Peyer's patch (tissue), 4 donors: ENCODE measurements around the gene PATJ. TPM values are rescaled to one million over a fixed set of nuclear protein-coding genes. Genes with fewer than 3 reads are reported as not detected.
"Not testable (repeated sequence)": the region's sequence is repeated elsewhere in the genome, so short reads cannot be mapped to it uniquely, and the experiment has no call there.

Experiments used
- DNase-seq, 3 donors: peaks; one replicate each; pipeline ENCODE4 v3.0.0-alpha.2; 2017 to 2019
- H3K27ac ChIP-seq, 4 donors: fragments of 200-600 bp; sonication (generic); one replicate each; pipeline ENCODE4 v1.5.1; 2016 to 2019
- H3K27me3 ChIP-seq, 2 donors: fragments of 200-600 bp; sonication (generic); one replicate each; pipeline ENCODE4 v1.5.1; 2019
- H3K36me3 ChIP-seq, 3 donors: fragments of 200-600 bp; sonication (generic); one replicate each; pipeline ENCODE4 v1.5.1; 2016 to 2019
- H3K4me1 ChIP-seq, 4 donors: fragments of 200-600 bp; sonication (generic); one replicate each; pipeline ENCODE4 v1.5.1; 2016 to 2019
- H3K4me3 ChIP-seq, 4 donors: fragments of 200-600 bp; sonication (generic); 1 replicate in 3 of 4; 2 replicates in 1 of 4; pipeline ENCODE4 v1.5.1; 2016 to 2019; ENCODE audit warnings: mild to moderate bottlenecking in 1 of 4
- H3K9me3 ChIP-seq, 4 donors: fragments of 200-600 bp; sonication (generic); one replicate each; pipeline ENCODE4 v1.5.1; 2016 to 2019; ENCODE audit warnings: mild to moderate bottlenecking in 1 of 4
- CTCF ChIP-seq, 6 experiments: fragments of 450-650 bp in 4 of 6; fragments of 200-600 bp in 2 of 6; sonication (generic) in 1 of 6; IDR thresholded peaks; one replicate each; pipeline ENCODE4 v1.5.1; 2017 to 2019; ENCODE audit warnings: antibody characterized with exemption in 6 of 6, mild to moderate bottlenecking in 3 of 6, moderate library complexity in 1 of 6
- POLR2A ChIP-seq, 2 donors: fragments of 450-650 bp; IDR thresholded peaks; one replicate each; pipeline ENCODE4 v1.5.1; 2017; ENCODE audit warnings: antibody characterized with exemption in 2 of 2, mild to moderate bottlenecking in 2 of 2, moderate library complexity in 2 of 2
- total RNA-seq, 4 donors: library from RNA; depleted of rRNA; stranded (reverse); fragments of >200 nt; gene quantifications; one replicate each; pipeline ENCODE4 v1.1.0, GENCODE V29; 2016

Gene PATJ
- total RNA-seq, 4 donors from 2014 or later, result 142 to 153 (median 153) TPM

DNA sequence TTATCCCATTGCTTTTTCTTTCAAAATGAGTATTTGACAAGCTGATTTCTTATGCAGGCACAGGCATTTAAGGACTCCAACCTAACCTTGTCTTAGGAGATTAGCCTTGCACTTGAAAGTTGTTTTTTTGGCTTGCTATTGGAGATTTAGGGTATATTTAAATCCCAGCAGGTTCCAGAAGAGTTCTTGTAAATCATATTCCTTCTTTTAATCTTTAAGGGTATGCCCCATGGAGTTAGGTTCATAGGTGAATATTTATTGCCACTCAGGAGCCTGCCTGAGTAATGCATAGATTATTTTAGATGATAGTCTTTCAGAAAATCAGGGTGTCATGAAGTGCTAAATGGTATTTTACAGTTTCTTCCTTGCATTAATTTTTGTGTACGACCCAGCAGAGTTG lies 146.5 kb downstream of the PATJ start:
- DNase-seq, result no peak

DNA sequence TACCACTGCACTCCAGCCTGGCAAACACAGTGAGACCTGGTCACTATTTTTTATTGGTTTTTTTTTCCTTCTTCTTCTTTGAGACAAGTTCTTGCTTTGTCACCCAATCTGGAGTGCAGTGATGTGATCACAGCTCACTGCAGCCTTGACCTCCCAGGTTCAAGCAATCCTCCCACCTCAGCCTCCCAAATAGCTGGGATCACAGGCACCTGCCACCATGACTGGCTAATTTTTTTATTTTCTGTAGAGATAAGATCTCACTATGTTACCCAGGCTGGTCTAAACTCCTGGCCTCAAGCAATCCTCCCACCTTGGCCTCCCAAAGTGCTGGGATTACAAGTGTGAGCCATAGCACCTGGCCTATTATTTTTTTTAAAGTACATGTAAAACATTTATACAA lies 148.2 kb downstream of the PATJ start:
- not testable (repeated sequence) for H3K27ac ChIP-seq, H3K4me1 ChIP-seq, DNase-seq, H3K27me3 ChIP-seq, H3K4me3 ChIP-seq, H3K9me3 ChIP-seq
- peaks cover 0 to 10% (median 0%) of the 10 kb centered on the region in 3 donors for H3K36me3 ChIP-seq

More for the DNA sequence above, 146.5 kb downstream of the PATJ start:
- Histone ChIP-seq H3K4me1 (no peaks in the 10 kb centered on the region), H3K27me3 (no peaks in the 10 kb centered on the region), H3K4me3 (no peak overlapping the region), H3K9me3 (no peaks in the 10 kb centered on the region), H3K36me3 (peaks cover 0 to 14% (median 0%) of the 10 kb centered on the region in 3 donors), H3K27ac (no peak overlapping the region)
- no peak for TF ChIP-seq POLR2A (IDR thresholded peaks at IDR 0.05)
- TF ChIP-seq CTCF (IDR thresholded peaks at IDR 0.05), result no peak

GRCh38 chr1:61892977-61893376 lies 150.7 kb downstream of the PATJ start:
- no peak for DNase-seq
- H3K4me3 ChIP-seq, result no peak overlapping the region
- no peaks in the 10 kb centered on the region for H3K4me1 ChIP-seq
- H3K27ac ChIP-seq, result no peak overlapping the region
- no peak for TF ChIP-seq POLR2A (IDR thresholded peaks at IDR 0.05)
- no peak for TF ChIP-seq CTCF (IDR thresholded peaks at IDR 0.05)
- H3K9me3 ChIP-seq, result no peaks in the 10 kb centered on the region
- H3K27me3 ChIP-seq, result no peaks in the 10 kb centered on the region
- H3K36me3 ChIP-seq, result peaks cover 0 to 10% (median 0%) of the 10 kb centered on the region in 3 donors

GRCh38 chr1:61894296-61894695 lies 152.0 kb downstream of the PATJ start:
- H3K36me3 ChIP-seq, result peaks cover 0 to 10% (median 0%) of the 10 kb centered on the region in 3 donors
- not testable (repeated sequence) for H3K4me3 ChIP-seq, H3K9me3 ChIP-seq, DNase-seq, H3K4me1 ChIP-seq, H3K27ac ChIP-seq, H3K27me3 ChIP-seq

- no peak overlapping the region for H3K27ac ChIP-seq
- H3K4me3 ChIP-seq, result no peak overlapping the region
- no peaks in the 10 kb centered on the region for H3K4me1 ChIP-seq
- H3K9me3 ChIP-seq, result no peaks in the 10 kb centered on the region
- TF ChIP-seq CTCF (IDR thresholded peaks at IDR 0.05) (no peak), POLR2A (IDR thresholded peaks at IDR 0.05) (no peak)
- no peaks in the 10 kb centered on the region for H3K27me3 ChIP-seq
- peaks cover 0 to 10% (median 0%) of the 10 kb centered on the region in 3 donors for H3K36me3 ChIP-seq
- no peak for DNase-seq
These were observed 152.9 kb downstream of the PATJ start for GRCh38 chr1:61895175-61895574.

DNA sequence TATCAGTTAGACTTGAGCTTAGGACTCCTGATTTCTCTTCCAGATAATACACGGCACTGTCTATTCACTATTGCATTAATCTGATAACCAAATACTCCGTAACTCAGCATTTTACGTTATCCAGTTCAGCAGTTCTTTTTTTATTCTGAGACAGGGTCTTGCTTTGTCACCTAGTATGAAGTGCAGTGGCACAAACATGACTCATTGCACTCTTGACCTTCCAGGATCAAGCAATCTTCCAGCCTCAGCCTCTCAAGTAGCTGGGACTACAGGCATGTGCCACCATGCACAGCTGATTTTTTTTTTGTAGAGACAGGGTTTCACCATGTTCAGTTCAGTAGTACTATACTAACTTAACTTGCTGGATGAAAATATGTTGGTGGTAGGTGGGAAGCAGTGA lies 156.4 kb downstream of the PATJ start:
- H3K27ac ChIP-seq, result no peak overlapping the region
- H3K9me3 ChIP-seq, result no peaks in the 10 kb centered on the region
- H3K4me3 ChIP-seq, result no peak overlapping the region
- TF ChIP-seq POLR2A (IDR thresholded peaks at IDR 0.05) (no peak), CTCF (IDR thresholded peaks at IDR 0.05) (no peak)
- H3K36me3 ChIP-seq, result peaks cover 0 to 14% (median 0%) of the 10 kb centered on the region in 3 donors
- no peak for DNase-seq
- no peaks in the 10 kb centered on the region for H3K4me1 ChIP-seq
- H3K27me3 ChIP-seq, result no peaks in the 10 kb centered on the region

DNA sequence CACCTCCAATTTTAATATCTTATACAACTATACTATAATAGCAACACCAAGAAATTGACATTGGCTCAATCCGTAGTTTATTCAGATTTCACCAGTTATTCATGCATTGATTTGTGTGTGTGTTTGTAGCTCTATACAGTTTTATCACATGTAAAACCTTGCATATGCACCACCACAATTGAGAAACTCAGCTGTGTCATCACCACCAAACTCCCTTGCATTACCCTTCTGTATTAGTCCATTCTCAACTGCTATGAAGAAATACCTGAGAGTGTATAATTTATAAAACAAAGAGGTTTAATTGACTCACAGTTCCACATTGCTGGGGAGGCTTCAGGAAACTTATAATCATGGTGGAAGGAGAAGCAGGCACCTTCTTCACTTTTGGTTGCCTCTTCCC lies 162.1 kb downstream of the PATJ start:
- peaks cover 0 to 16% (median 0%) of the 10 kb centered on the region in 3 donors for H3K36me3 ChIP-seq
- no peak for DNase-seq

More for the DNA sequence above, 162.1 kb downstream of the PATJ start:
- H3K27me3 ChIP-seq, result no peaks in the 10 kb centered on the region
- no peaks in the 10 kb centered on the region for H3K9me3 ChIP-seq
- no peaks in the 10 kb centered on the region for H3K4me1 ChIP-seq
- no peak for TF ChIP-seq CTCF (IDR thresholded peaks at IDR 0.05)
- no peak for TF ChIP-seq POLR2A (IDR thresholded peaks at IDR 0.05)
- no peak overlapping the region for H3K27ac ChIP-seq
- H3K4me3 ChIP-seq, result no peak overlapping the region
